ENCODE measurements around the gene ZBTB3. TPM values are rescaled to one million over a fixed set of nuclear protein-coding genes. Genes with fewer than 3 reads are reported as not detected.

Gene ZBTB3
- total and polyA plus RNA-seq, 2 donors (not counting 1 experiment from before 2014, with no cell fraction given): 6.2 to 14.4 TPM

- TF ChIP-seq EZH2 (IDR thresholded peaks at IDR 0.05; ENCODE audit: low read length, missing control alignments) (no peak), CTCF (conservative IDR thresholded peaks at IDR 0.05 in 1 of 2, IDR thresholded peaks at IDR 0.05 in 1 of 2; ENCODE audit: low read depth in 1 of 2, low read length in 2 of 2) (no peak)
- Histone ChIP-seq H3K27me3 (ENCODE audit: control insufficient read depth, insufficient read depth, low read length) (no peaks in the 10 kb centered on the region), H4K20me1 (ENCODE audit: control insufficient read depth, extremely low read depth, insufficient read depth, low read length) (no peaks in the 10 kb centered on the region), H3K9me3 (ENCODE audit: control insufficient read depth, insufficient read depth, low read depth, low read length) (no peaks in the 10 kb centered on the region), H3K4me3 (replicated peaks in 1 of 4; ENCODE audit: control extremely low read depth in 1 of 4, insufficient read depth in 1 of 4, low read depth in 3 of 4, low read length in 4 of 4) (peak within 1 kb of the TSS; percentile 67 to 96 (median 82)), H3K36me3 (ENCODE audit: control insufficient read depth, insufficient read depth, low read length) (peaks cover 22% of the 10 kb centered on the region), H3K9ac (ENCODE audit: insufficient read depth, low read length) (peak within 1 kb of the TSS; percentile 81), H2AFZ (ENCODE audit: low read length) (peak within 1 kb of the TSS; percentile 12), H3K4me1 (ENCODE audit: control insufficient read depth, extremely low read depth, insufficient read depth, low read length) (peaks cover 14% of the 10 kb centered on the region), H3K79me2 (ENCODE audit: control insufficient read depth, insufficient read depth, low read length) (peaks cover 39% of the 10 kb centered on the region), H3K27ac (ENCODE audit: insufficient read depth, low read length) (peak within 1 kb of the TSS; percentile 85), H3K4me2 (ENCODE audit: extremely low read depth, insufficient read depth, low read length) (peak within 1 kb of the TSS; percentile 94)
- peak; percentile 75 for DNase-seq (ENCODE audit: low read depth in 2 of 2)
Observed at GRCh38 chr11:62791501-62792201, 37.7 kb upstream of the ZBTB3 start, which contains the start of gene TMEM223. Gene TMEM223 (minus strand): TSS chr11:62792006. CDS start chr11:62791994, 12 bp downstream.

GRCh38 chr11:62789576-62789975 lies 35.6 kb upstream of the ZBTB3 start:
- TF ChIP-seq CTCF (conservative IDR thresholded peaks at IDR 0.05 in 1 of 2, IDR thresholded peaks at IDR 0.05 in 1 of 2; ENCODE audit: low read depth in 1 of 2, low read length in 2 of 2): no peak
- TF ChIP-seq EZH2 (IDR thresholded peaks at IDR 0.05; ENCODE audit: low read length, missing control alignments): no peak
- no peaks in the 10 kb centered on the region for H3K27me3 ChIP-seq (ENCODE audit: control insufficient read depth, insufficient read depth, low read length)
- H3K4me3 ChIP-seq (replicated peaks in 1 of 4; ENCODE audit: control extremely low read depth in 1 of 4, insufficient read depth in 1 of 4, low read depth in 3 of 4, low read length in 4 of 4): no peak overlapping the region
- H4K20me1 ChIP-seq (ENCODE audit: control insufficient read depth, extremely low read depth, insufficient read depth, low read length): no peaks in the 10 kb centered on the region
- peaks cover 19% of the 10 kb centered on the region for H3K4me1 ChIP-seq (ENCODE audit: control insufficient read depth, extremely low read depth, insufficient read depth, low read length)
- no peaks in the 10 kb centered on the region for H3K9me3 ChIP-seq (ENCODE audit: control insufficient read depth, insufficient read depth, low read depth, low read length)
- no peak overlapping the region for H3K27ac ChIP-seq (ENCODE audit: insufficient read depth, low read length)
- no peak overlapping the region for H3K4me2 ChIP-seq (ENCODE audit: extremely low read depth, insufficient read depth, low read length)
- DNase-seq (ENCODE audit: low read depth in 2 of 2): no peak
- H3K9ac ChIP-seq (ENCODE audit: insufficient read depth, low read length): no peak overlapping the region
- no peak overlapping the region for H2AFZ ChIP-seq (ENCODE audit: low read length)
- H3K79me2 ChIP-seq (ENCODE audit: control insufficient read depth, insufficient read depth, low read length): peaks cover 39% of the 10 kb centered on the region
- H3K36me3 ChIP-seq (ENCODE audit: control insufficient read depth, insufficient read depth, low read length): peaks cover 13% of the 10 kb centered on the region

GRCh38 chr11:62788991-62789390 lies 35.0 kb upstream of the ZBTB3 start:
- no peaks in the 10 kb centered on the region for H3K9me3 ChIP-seq (ENCODE audit: control insufficient read depth, insufficient read depth, low read depth, low read length)
- H3K4me2 ChIP-seq (ENCODE audit: extremely low read depth, insufficient read depth, low read length): no peak overlapping the region
- no peaks in the 10 kb centered on the region for H4K20me1 ChIP-seq (ENCODE audit: control insufficient read depth, extremely low read depth, insufficient read depth, low read length)
- no peak overlapping the region for H3K9ac ChIP-seq (ENCODE audit: insufficient read depth, low read length)
- H3K27me3 ChIP-seq (ENCODE audit: control insufficient read depth, insufficient read depth, low read length): no peaks in the 10 kb centered on the region
- no peak overlapping the region for H2AFZ ChIP-seq (ENCODE audit: low read length)
- H3K27ac ChIP-seq (ENCODE audit: insufficient read depth, low read length): no peak overlapping the region
- TF ChIP-seq EZH2 (IDR thresholded peaks at IDR 0.05; ENCODE audit: low read length, missing control alignments): no peak
- TF ChIP-seq CTCF (conservative IDR thresholded peaks at IDR 0.05 in 1 of 2, IDR thresholded peaks at IDR 0.05 in 1 of 2; ENCODE audit: low read depth in 1 of 2, low read length in 2 of 2): no peak
- H3K79me2 ChIP-seq (ENCODE audit: control insufficient read depth, insufficient read depth, low read length): peaks cover 39% of the 10 kb centered on the region
- no peak for DNase-seq (ENCODE audit: low read depth in 2 of 2)
- peaks cover 19% of the 10 kb centered on the region for H3K4me1 ChIP-seq (ENCODE audit: control insufficient read depth, extremely low read depth, insufficient read depth, low read length)
- H3K36me3 ChIP-seq (ENCODE audit: control insufficient read depth, insufficient read depth, low read length): peaks cover 10% of the 10 kb centered on the region
- H3K4me3 ChIP-seq (replicated peaks in 1 of 4; ENCODE audit: control extremely low read depth in 1 of 4, insufficient read depth in 1 of 4, low read depth in 3 of 4, low read length in 4 of 4): no peak overlapping the region

Measured in fibroblast of lung (primary cell).